ENCODE measurements around the gene ALLC. TPM values are rescaled to one million over a fixed set of nuclear protein-coding genes. Genes with fewer than 3 reads are reported as not detected.

Gene ALLC
- total and polyA plus RNA-seq, 10 of the 15 experiments (the other 5 are each of a cell fraction or from before 2014, with no cell fraction given): 0.05 TPM; not detected in 9

DNA sequence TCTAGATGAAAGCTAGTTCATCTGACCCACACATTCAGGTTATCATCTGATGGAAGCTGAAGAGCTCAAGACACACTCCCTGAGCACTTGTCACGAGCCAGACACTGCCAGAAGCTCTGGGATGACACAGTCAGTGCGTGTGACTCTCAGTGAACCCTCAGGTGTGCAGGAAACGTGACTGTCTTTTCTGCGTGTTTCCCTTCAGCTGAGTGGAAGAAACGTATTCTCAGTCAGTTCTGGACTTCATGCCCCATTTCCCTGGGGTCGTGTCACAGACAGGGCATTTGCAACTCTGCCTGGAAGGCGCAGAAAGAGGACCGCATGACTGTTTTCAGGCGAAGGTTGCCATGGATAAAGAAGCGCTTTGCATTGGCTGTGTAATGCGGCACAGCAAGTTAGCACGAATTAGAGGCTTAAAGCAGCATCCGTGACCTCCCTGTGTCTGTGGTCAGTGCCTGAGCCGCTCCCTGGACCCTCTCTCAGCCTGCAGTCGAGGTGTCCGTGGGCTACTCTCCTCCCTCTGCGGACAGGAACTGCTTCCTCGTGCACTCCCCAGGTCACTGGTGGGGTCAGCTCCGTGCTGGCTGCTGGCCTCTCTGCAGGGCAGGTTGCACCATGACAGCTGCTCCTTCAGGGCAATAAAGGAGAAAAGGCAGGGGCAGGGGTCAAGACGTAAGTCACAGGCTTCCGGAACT, 3.3 kb upstream of the ALLC start:
- ChIA-PET POLR2A (no interaction called here), SMC1A (ENCODE audit: uncharacterized antibody, unreplicated experiment) (no interaction called here), CTCF (interaction anchor here (4.9 kb wide), 1 partner anchor 231 kb away, joined by 43 read pairs; no protein-coding TSS in a partner anchor), RAD21 (ENCODE audit: unreplicated experiment) (no interaction called here)
- H3K27ac ChIP-seq (ENCODE audit: control insufficient read depth, insufficient read depth): no peak overlapping the region
- ATAC-seq (no peak), FAIRE-seq (no peak), DNase-seq (ENCODE audit: low read depth, low spot score) (no peak)
- no peak overlapping the region for H3K9ac ChIP-seq (ENCODE audit: control insufficient read depth, insufficient read depth, low read length)
- H4K20me1 ChIP-seq (ENCODE audit: control insufficient read depth, insufficient read depth): no peaks in the 10 kb centered on the region
- H3K36me3 ChIP-seq (ENCODE audit: control insufficient read depth in 2 of 2, insufficient read depth in 2 of 2, low read length in 1 of 2): no peaks in the 10 kb centered on the region
- no peak overlapping the region for H3K4me2 ChIP-seq (ENCODE audit: control insufficient read depth, insufficient read depth)
- TF ChIP-seq MEF2B (IDR thresholded peaks at IDR 0.05; ENCODE audit: partially characterized antibody, poor library complexity, severe bottlenecking): no peak
- no peak for TF ChIP-seq POU2F2 (IDR thresholded peaks at IDR 0.05; ENCODE audit: borderline replicate concordance, low read depth, low read length)
- TF ChIP-seq, protein P1, sequence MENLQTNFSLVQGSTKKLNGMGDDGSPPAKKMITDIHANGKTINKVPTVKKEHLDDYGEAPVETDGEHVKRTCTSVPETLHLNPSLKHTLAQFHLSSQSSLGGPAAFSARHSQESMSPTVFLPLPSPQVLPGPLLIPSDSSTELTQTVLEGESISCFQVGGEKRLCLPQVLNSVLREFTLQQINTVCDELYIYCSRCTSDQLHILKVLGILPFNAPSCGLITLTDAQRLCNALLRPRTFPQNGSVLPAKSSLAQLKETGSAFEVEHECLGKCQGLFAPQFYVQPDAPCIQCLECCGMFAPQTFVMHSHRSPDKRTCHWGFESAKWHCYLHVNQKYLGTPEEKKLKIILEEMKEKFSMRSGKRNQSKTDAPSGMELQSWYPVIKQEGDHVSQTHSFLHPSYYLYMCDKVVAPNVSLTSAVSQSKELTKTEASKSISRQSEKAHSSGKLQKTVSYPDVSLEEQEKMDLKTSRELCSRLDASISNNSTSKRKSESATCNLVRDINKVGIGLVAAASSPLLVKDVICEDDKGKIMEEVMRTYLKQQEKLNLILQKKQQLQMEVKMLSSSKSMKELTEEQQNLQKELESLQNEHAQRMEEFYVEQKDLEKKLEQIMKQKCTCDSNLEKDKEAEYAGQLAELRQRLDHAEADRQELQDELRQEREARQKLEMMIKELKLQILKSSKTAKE (IDR thresholded peaks at IDR 0.05; ENCODE audit: low read depth, poor library complexity, severe bottlenecking): no peak
- TF ChIP-seq EED (IDR thresholded peaks at IDR 0.05; ENCODE audit: low read depth): no peak
- TF ChIP-seq, protein P2, sequence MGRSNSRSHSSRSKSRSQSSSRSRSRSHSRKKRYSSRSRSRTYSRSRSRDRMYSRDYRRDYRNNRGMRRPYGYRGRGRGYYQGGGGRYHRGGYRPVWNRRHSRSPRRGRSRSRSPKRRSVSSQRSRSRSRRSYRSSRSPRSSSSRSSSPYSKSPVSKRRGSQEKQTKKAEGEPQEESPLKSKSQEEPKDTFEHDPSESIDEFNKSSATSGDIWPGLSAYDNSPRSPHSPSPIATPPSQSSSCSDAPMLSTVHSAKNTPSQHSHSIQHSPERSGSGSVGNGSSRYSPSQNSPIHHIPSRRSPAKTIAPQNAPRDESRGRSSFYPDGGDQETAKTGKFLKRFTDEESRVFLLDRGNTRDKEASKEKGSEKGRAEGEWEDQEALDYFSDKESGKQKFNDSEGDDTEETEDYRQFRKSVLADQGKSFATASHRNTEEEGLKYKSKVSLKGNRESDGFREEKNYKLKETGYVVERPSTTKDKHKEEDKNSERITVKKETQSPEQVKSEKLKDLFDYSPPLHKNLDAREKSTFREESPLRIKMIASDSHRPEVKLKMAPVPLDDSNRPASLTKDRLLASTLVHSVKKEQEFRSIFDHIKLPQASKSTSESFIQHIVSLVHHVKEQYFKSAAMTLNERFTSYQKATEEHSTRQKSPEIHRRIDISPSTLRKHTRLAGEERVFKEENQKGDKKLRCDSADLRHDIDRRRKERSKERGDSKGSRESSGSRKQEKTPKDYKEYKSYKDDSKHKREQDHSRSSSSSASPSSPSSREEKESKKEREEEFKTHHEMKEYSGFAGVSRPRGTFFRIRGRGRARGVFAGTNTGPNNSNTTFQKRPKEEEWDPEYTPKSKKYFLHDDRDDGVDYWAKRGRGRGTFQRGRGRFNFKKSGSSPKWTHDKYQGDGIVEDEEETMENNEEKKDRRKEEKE (IDR thresholded peaks at IDR 0.05): no peak
- TF ChIP-seq MTA3 (IDR thresholded peaks at IDR 0.05; ENCODE audit: borderline replicate concordance, low read length): no peak
- no peak for TF ChIP-seq BRCA1 (IDR thresholded peaks at IDR 0.05; ENCODE audit: low read depth, low read length)
- no peak for TF ChIP-seq IRF4 (IDR thresholded peaks at IDR 0.05; ENCODE audit: low read depth, low read length)
- TF ChIP-seq CREM (IDR thresholded peaks at IDR 0.05; ENCODE audit: low read depth): no peak
- no peak overlapping the region for H3K4me3 ChIP-seq
- peaks cover 15% of the 10 kb centered on the region for H3K4me1 ChIP-seq (ENCODE audit: control insufficient read depth, insufficient read depth, low read length)
- in situ Hi-C loops (cut with MboI) (loop anchor here (5.0 kb wide), 1 partner anchor 97 kb away; the partner anchor contains the start of gene RNASEH1), intact Hi-C loops (cut with micrococcal nuclease; ENCODE audit: unreplicated experiment) (loop anchor here (5.0 to 10.0 kb wide), 2 partner anchors 352 to 430 kb away; no protein-coding TSS in a partner anchor)
- H2AFZ ChIP-seq (ENCODE audit: control insufficient read depth, low read depth, low read length): no peak overlapping the region
- no peaks in the 10 kb centered on the region; the same call in 2 of the 3 replicates for H3K9me3 ChIP-seq (replicated peaks; ENCODE audit: control insufficient read depth, insufficient read depth, low read length)
- no TSS peak for BruUV-seq (replicated peaks)
- WGBS (ENCODE audit: insufficient coverage, insufficient replicate concordance, low lambda C conversion rate, missing lambda C conversion rate): 32% methylated on average over 21 of the region's 21 CpGs
- no peaks in the 10 kb centered on the region for H3K79me2 ChIP-seq (ENCODE audit: control insufficient read depth, insufficient read depth, low read length)
- no peaks in the 10 kb centered on the region for H3K27me3 ChIP-seq (replicated peaks in 1 of 2; ENCODE audit: control insufficient read depth in 2 of 2, insufficient read depth in 2 of 2, low read length in 1 of 2)

All from GM12878 (cell line).